PC-9 (cell line): ENCODE measurements around the gene SLC25A25. TPM values are rescaled to one million over a fixed set of nuclear protein-coding genes. Genes with fewer than 3 reads are reported as not detected.
A peak's percentile ranks its signal among the peaks of the same experiment; 100 is the strongest.

Experiments used
- BruUV-seq: library from RNA; stranded (reverse); fragments of 400-500 nt; replicated peaks from 2 replicates; lab custom pipeline; 2021; lab: Mats Ljungman, UMichigan
- CTCF ChIA-PET: fragments of 300-600 bp; sonication (Branson Sonifier 250); formaldehyde crosslinking; loops from one replicate; lab custom pipeline; 2022; ENCODE audit warnings: antibody characterized with exemption; lab: Charles Lee
- POLR2A ChIA-PET: fragments of 300-600 bp; sonication (Branson Sonifier 250); formaldehyde crosslinking; loops from one replicate; lab custom pipeline; 2022; ENCODE audit warnings: antibody characterized with exemption; ENCODE audit not compliant: unreplicated experiment; lab: Charles Lee
- DNase-seq, 2 experiments: peaks; one replicate each; pipeline versions ENCODE4 v3.0.0 to v3.0.0-alpha.2; 2015 to 2022; ENCODE audit warnings: mixed read lengths in 1 of 2
- H2AFZ ChIP-seq: fragments of 200-600 bp; sonication (generic); 2 replicates; pipeline ENCODE4 v1.8.1; 2017; ENCODE audit warnings: antibody characterized with exemption
- H3F3A ChIP-seq: fragments of 200-600 bp; sonication (generic); 2 replicates; pipeline ENCODE4 v1.8.1; 2017; ENCODE audit warnings: antibody characterized with exemption, mild to moderate bottlenecking, low read depth; ENCODE audit not compliant: insufficient read depth
- H3K27ac ChIP-seq: fragments of 200-600 bp; sonication (generic); 2 replicates; pipeline ENCODE4 v1.6.1; 2016; ENCODE audit warnings: mixed run types
- H3K27me3 ChIP-seq: fragments of 200-600 bp; sonication (generic); 2 replicates; pipeline ENCODE4 v1.6.1; 2016; ENCODE audit warnings: low read depth, mixed run types; ENCODE audit not compliant: insufficient read depth
- H3K36me3 ChIP-seq: fragments of 200-600 bp; sonication (generic); 2 replicates; pipeline ENCODE4 v1.6.1; 2016; ENCODE audit warnings: low read depth, mixed run types
- H3K4me1 ChIP-seq: fragments of 200-600 bp; sonication (generic); replicated peaks from 2 replicates; pipeline ENCODE4 v1.6.1; 2016; ENCODE audit warnings: mixed run types; ENCODE audit not compliant: insufficient read depth
- H3K4me2 ChIP-seq: fragments of 200-600 bp; sonication (generic); 2 replicates; pipeline ENCODE4 v1.6.1; 2017; ENCODE audit warnings: mixed run types
- H3K4me3 ChIP-seq: fragments of 200-600 bp; sonication (generic); 2 replicates; pipeline ENCODE4 v1.6.1; 2016; ENCODE audit warnings: mixed run types
- H3K79me2 ChIP-seq: fragments of 200-600 bp; sonication (generic); 2 replicates; pipeline ENCODE4 v1.6.1; 2017; ENCODE audit warnings: low read depth, mixed run types
- H3K9me2 ChIP-seq: fragments of 200-600 bp; sonication (generic); 2 replicates; pipeline ENCODE4 v1.8.1; 2017; ENCODE audit warnings: mild to moderate bottlenecking; ENCODE audit not compliant: insufficient read depth
- H3K9me3 ChIP-seq: fragments of 200-600 bp; sonication (generic); 2 replicates; pipeline ENCODE4 v1.8.1; 2016; ENCODE audit warnings: low read depth; ENCODE audit not compliant: insufficient read depth
- H4K20me1 ChIP-seq: fragments of 200-600 bp; sonication (generic); 2 replicates; pipeline ENCODE4 v1.8.1; 2017; ENCODE audit not compliant: insufficient read depth
- CTCF ChIP-seq: fragments of 200-600 bp; sonication (generic); conservative IDR thresholded peaks from 2 replicates; pipeline ENCODE4 v1.6.1; 2017; ENCODE audit warnings: mixed run types, antibody characterized with exemption, mild to moderate bottlenecking, moderate library complexity
- EZH2 ChIP-seq: fragments of 200-600 bp; sonication (generic); IDR thresholded peaks from 2 replicates; pipeline ENCODE4 v1.8.0; 2017; ENCODE audit warnings: antibody characterized with exemption, low read depth
- intact Hi-C: fragments of 100-400 bp; cut with micrococcal nuclease; formaldehyde crosslinking; loops from one replicate; pipeline ENCODE4 v1.10.0; 2022; ENCODE audit not compliant: unreplicated experiment
- total RNA-seq: library from RNA; stranded (reverse); gene quantifications from 2 replicates; pipeline ENCODE4 v1.2.3, GENCODE V29; 2021

SLC25A25 gene
- total RNA-seq, 1 experiment from 2014 or later: 11.7 TPM

- H3K27ac ChIP-seq: no peak overlapping the region
- ChIA-PET CTCF (interaction anchor here (0.6 to 1.5 kb wide), 8 partner anchors 14 to 286 kb away, joined by 3 to 9 read pairs (median 3); no protein-coding TSS in a partner anchor), POLR2A (interaction anchor here (0.6 to 1.1 kb wide), 3 partner anchors 35 to 226 kb away, joined by 3 to 11 read pairs (median 5); partner anchors contain the start of gene BBLN)
- peak overlapping the region; percentile 91; the same call in 1 of the 2 replicates for H3K4me2 ChIP-seq
- H3K9me3 ChIP-seq: no peaks in the 10 kb centered on the region
- intact Hi-C loops: loop anchor here (2.0 to 5.0 kb wide), 4 partner anchors 130 to 427 kb away; partner anchors contain the start of genes GOLGA2, SLC27A4, SPTAN1 and SWI5
- peaks cover 15% of the 10 kb centered on the region; the same call in 1 of the 2 replicates for H3F3A ChIP-seq
- peaks cover 22% of the 10 kb centered on the region for H3K4me1 ChIP-seq
- DNase-seq: peak; percentile 58 to 85
- no peak overlapping the region for H2AFZ ChIP-seq
- no TSS peak for BruUV-seq
- no peaks in the 10 kb centered on the region for H3K36me3 ChIP-seq
- peaks cover 42% of the 10 kb centered on the region for H3K79me2 ChIP-seq
- TF ChIP-seq EZH2 (no peak), CTCF (peak; percentile 83)
- peaks cover 19% of the 10 kb centered on the region for H4K20me1 ChIP-seq
- no peak overlapping the region; the same call in 1 of the 2 replicates for H3K4me3 ChIP-seq
- no peaks in the 10 kb centered on the region for H3K9me2 ChIP-seq
- H3K27me3 ChIP-seq: no peaks in the 10 kb centered on the region
Measured at GRCh38 chr9:128124873-128125579, 57.0 kb downstream of the SLC25A25 start.

GRCh38 chr9:128125580-128126354 is 57.7 kb downstream of the SLC25A25 start:
- Histone ChIP-seq H3K27me3 (no peaks in the 10 kb centered on the region), H3K9me2 (no peaks in the 10 kb centered on the region), H3K4me1 (peaks cover 22% of the 10 kb centered on the region), H3K9me3 (no peaks in the 10 kb centered on the region), H2AFZ (no peak overlapping the region), H3K27ac (no peak overlapping the region), H3F3A (peaks cover 13% of the 10 kb centered on the region; the same call in 1 of the 2 replicates), H3K4me3 (peak overlapping the region; percentile 86; the same call in 1 of the 2 replicates), H3K4me2 (peak overlapping the region; percentile 91), H4K20me1 (peaks cover 16% of the 10 kb centered on the region), H3K79me2 (peaks cover 42% of the 10 kb centered on the region), H3K36me3 (no peaks in the 10 kb centered on the region)
- POLR2A ChIA-PET: interaction anchor here (1.1 kb wide), 1 partner anchor 34 kb away, joined by 3 read pairs; the partner anchor contains the start of gene BBLN
- CTCF ChIA-PET: interaction anchor here (0.6 to 1.5 kb wide), 5 partner anchors 15 to 385 kb away, joined by 3 to 9 read pairs (median 3); no protein-coding TSS in a partner anchor
- BruUV-seq: no TSS peak
- intact Hi-C loops: loop anchor here (2.0 to 5.0 kb wide), 4 partner anchors 129 to 427 kb away; partner anchors contain the start of genes GOLGA2, SLC27A4, SPTAN1 and SWI5
- no peak for TF ChIP-seq EZH2
- no peak for TF ChIP-seq CTCF
- DNase-seq: no peak

- Histone ChIP-seq H3K79me2 (peaks cover 42% of the 10 kb centered on the region), H3K36me3 (no peaks in the 10 kb centered on the region), H3K9me2 (no peaks in the 10 kb centered on the region), H3F3A (peaks cover 13% of the 10 kb centered on the region; the same call in 1 of the 2 replicates), H3K27ac (peak within 1 kb of the TSS; percentile 66), H3K27me3 (no peaks in the 10 kb centered on the region), H3K4me1 (peaks cover 22% of the 10 kb centered on the region), H2AFZ (peak within 1 kb of the TSS; percentile 94), H3K4me3 (peak within 1 kb of the TSS; percentile 86), H3K4me2 (peak within 1 kb of the TSS; percentile 91), H4K20me1 (peaks cover 16% of the 10 kb centered on the region), H3K9me3 (no peaks in the 10 kb centered on the region)
- DNase-seq: peak; percentile 59 to 85
- POLR2A ChIA-PET: interaction anchor here (1.1 kb wide), 1 partner anchor 9 kb away, joined by 4 read pairs; no protein-coding TSS in a partner anchor
- CTCF ChIA-PET: interaction anchor here (0.7 kb wide), 1 partner anchor 9 kb away, joined by 10 read pairs; no protein-coding TSS in a partner anchor
- TF ChIP-seq CTCF: no peak
- TF ChIP-seq EZH2: no peak
- no TSS peak for BruUV-seq
- intact Hi-C loops: loop anchor here (5.0 kb wide), 3 partner anchors 150 to 425 kb away; partner anchors contain the start of genes GOLGA2, SLC27A4, SPTAN1 and SWI5
Measured at GRCh38 chr9:128127568-128127989, 59.5 kb downstream of the SLC25A25 start, which contains the start of gene PTGES2. TSS of gene PTGES2 (minus strand) at chr9:128127729. CDS start at chr9:128127717, 12 bp downstream.
